Transverse colon (tissue), 4 donors: ENCODE data around the gene C2orf92. TPM values are rescaled to one million over a fixed set of nuclear protein-coding genes. Genes with fewer than 3 reads are reported as not detected.

Source experiments
- DNase-seq: peaks from one replicate; pipeline ENCODE4 v3.0.0-alpha.2; 2019
- H3K27ac ChIP-seq, 4 donors: fragments of 200-600 bp; sonication (generic); 2 replicates each; pipeline ENCODE4 v1.5.1; 2016 to 2018; ENCODE audit warnings: inconsistent platforms in 4 of 4
- H3K27me3 ChIP-seq: fragments of 200-600 bp; sonication (generic); 2 replicates; pipeline ENCODE4 v1.5.1; 2017; ENCODE audit warnings: inconsistent platforms
- H3K36me3 ChIP-seq, 4 donors: fragments of 200-600 bp; sonication (generic); 2 replicates each; pipeline ENCODE4 v1.5.1; 2017 to 2019; ENCODE audit warnings: inconsistent platforms in 4 of 4
- H3K4me1 ChIP-seq, 4 donors: fragments of 200-600 bp; sonication (generic); 2 replicates each; pipeline ENCODE4 v1.5.1; 2017 to 2020; ENCODE audit warnings: inconsistent platforms in 4 of 4
- H3K4me3 ChIP-seq, 4 donors: fragments of 200-600 bp; sonication (generic); 1 replicate in 1 of 4; 2 replicates in 3 of 4; pipeline versions ENCODE4 v1.5.1 to v1.6.1; 2017 to 2019; ENCODE audit warnings: inconsistent platforms in 4 of 4
- H3K9me3 ChIP-seq, 2 donors: fragments of 200-600 bp; sonication (generic); 2 replicates each; pipeline ENCODE4 v1.5.1; 2017 to 2019; ENCODE audit warnings: inconsistent platforms in 2 of 2
- EP300 ChIP-seq: sonication (generic); formaldehyde crosslinking; IDR thresholded peaks from one replicate; pipeline ENCODE4 v1.6.1; 2017; ENCODE audit warnings: antibody characterized with exemption, low read depth
- POLR2A ChIP-seq: fragments of 450-650 bp; IDR thresholded peaks from one replicate; pipeline ENCODE4 v1.6.1; 2016; ENCODE audit warnings: antibody characterized with exemption, mild to moderate bottlenecking, moderate library complexity
- POLR2AphosphoS5 ChIP-seq, 3 donors: sonication (generic); formaldehyde crosslinking; IDR thresholded peaks; one replicate each; pipeline ENCODE4 v1.6.1; 2016; ENCODE audit warnings: antibody characterized with exemption in 3 of 3
- WGBS, 2 donors: methylation state at CpG; one replicate each; pipeline ENCODE4 v1.1.5; 2018; ENCODE audit warnings: low coverage in 1 of 2; 5-methylcytosine and 5-hydroxymethylcytosine counted together
- in situ Hi-C, 4 donors: fragments of 200-750 bp; cut with MboI; loops; one replicate each; pipeline versions ENCODE4 v1.15.0 to v1.15.1; 2017; ENCODE audit warnings: low sequenced_read_pairs in 3 of 4, low pct_ligation_motif_present in 1 of 4, low pct_unique_long_range_greater_than_20kb in 1 of 4
- intact Hi-C: fragments of 100-400 bp; cut with DNase I; formaldehyde crosslinking; loops from one replicate; pipeline ENCODE4 v1.15.1; 2023; ENCODE audit warnings: low total_unique reads
- total RNA-seq, 4 donors: library from RNA; depleted of rRNA; stranded (reverse); fragments of >200 nt; gene quantifications; one replicate each; pipeline ENCODE4 v1.1.0, GENCODE V29; 2016
- TF ChIP-seq, protein P1 (sequence below), 5 experiments: fragments of 200-600 bp in 3 of 5; fragments of 450-650 bp in 2 of 5; sonication (generic) in 3 of 5; IDR thresholded peaks; 1 replicate in 2 of 5; 2 replicates in 3 of 5; pipeline ENCODE4 v1.5.1; 2016 to 2017; ENCODE audit warnings: antibody characterized with exemption in 5 of 5, inconsistent platforms in 3 of 5, mild to moderate bottlenecking in 2 of 5, moderate library complexity in 1 of 5

The C2orf92 gene
- total RNA-seq, 4 donors from 2014 or later: 13.8 to 27.3 (median 17.9) TPM

DNA sequence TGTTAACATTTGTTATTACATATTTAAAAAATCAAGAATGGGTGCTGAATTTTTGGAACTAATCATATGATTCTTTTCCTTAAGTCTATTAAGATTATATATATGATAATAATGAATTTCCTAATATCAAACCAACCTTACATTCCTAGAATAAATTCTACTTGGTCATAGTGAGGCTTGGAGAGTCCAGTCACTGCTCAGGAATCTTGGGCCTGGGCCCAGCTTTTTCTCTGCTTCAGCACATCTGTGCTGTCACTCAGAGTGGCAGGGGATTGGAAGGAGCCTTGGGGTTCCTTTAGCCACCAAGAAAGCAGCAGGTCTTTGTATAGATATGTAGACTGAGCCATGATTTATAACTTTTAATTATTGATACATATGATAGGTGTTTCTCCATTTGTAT lies 24.0 kb downstream of the C2orf92 start:
- Histone ChIP-seq H3K27ac (no peak overlapping the region), H3K27me3 (no peaks in the 10 kb centered on the region), H3K4me1 (peaks cover 0 to 5% (median 0%) of the 10 kb centered on the region in 4 donors), H3K36me3 (no peaks in the 10 kb centered on the region), H3K4me3 (no peak overlapping the region), H3K9me3 (no peaks in the 10 kb centered on the region)
- intact Hi-C loops: no loop called here
- DNase-seq: no peak
- in situ Hi-C loops: loop anchor here in 2 of 4 donors (10.0 kb wide), 1 partner anchor 99 kb away; no protein-coding TSS in a partner anchor
- TF ChIP-seq EP300 (no peak), POLR2AphosphoS5 (IDR thresholded peaks at IDR 0.05) (no peak), POLR2A (no peak)
- TF ChIP-seq, protein P1, sequence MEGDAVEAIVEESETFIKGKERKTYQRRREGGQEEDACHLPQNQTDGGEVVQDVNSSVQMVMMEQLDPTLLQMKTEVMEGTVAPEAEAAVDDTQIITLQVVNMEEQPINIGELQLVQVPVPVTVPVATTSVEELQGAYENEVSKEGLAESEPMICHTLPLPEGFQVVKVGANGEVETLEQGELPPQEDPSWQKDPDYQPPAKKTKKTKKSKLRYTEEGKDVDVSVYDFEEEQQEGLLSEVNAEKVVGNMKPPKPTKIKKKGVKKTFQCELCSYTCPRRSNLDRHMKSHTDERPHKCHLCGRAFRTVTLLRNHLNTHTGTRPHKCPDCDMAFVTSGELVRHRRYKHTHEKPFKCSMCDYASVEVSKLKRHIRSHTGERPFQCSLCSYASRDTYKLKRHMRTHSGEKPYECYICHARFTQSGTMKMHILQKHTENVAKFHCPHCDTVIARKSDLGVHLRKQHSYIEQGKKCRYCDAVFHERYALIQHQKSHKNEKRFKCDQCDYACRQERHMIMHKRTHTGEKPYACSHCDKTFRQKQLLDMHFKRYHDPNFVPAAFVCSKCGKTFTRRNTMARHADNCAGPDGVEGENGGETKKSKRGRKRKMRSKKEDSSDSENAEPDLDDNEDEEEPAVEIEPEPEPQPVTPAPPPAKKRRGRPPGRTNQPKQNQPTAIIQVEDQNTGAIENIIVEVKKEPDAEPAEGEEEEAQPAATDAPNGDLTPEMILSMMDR (IDR thresholded peaks at IDR 0.05): no peak

GRCh38 chr2:97695744-97696143 lies 26.2 kb downstream of the C2orf92 start:
- intact Hi-C loops: no loop called here
- H3K27ac ChIP-seq: no peak overlapping the region
- H3K36me3 ChIP-seq: no peaks in the 10 kb centered on the region
- H3K27me3 ChIP-seq: no peaks in the 10 kb centered on the region
- H3K4me1 ChIP-seq: peaks cover 0 to 5% (median 0%) of the 10 kb centered on the region in 4 donors
- TF ChIP-seq EP300 (no peak), POLR2AphosphoS5 (IDR thresholded peaks at IDR 0.05) (no peak), POLR2A (no peak)
- TF ChIP-seq, protein P1 (IDR thresholded peaks at IDR 0.05): no peak
- H3K9me3 ChIP-seq: no peaks in the 10 kb centered on the region
- in situ Hi-C loops: loop anchor here in 2 of 4 donors (10.0 kb wide), 1 partner anchor 101 kb away; no protein-coding TSS in a partner anchor
- WGBS, 2 donors: 91% methylated on average over 4 to 5 of the region's 5 CpGs
- DNase-seq: no peak
- no peak overlapping the region for H3K4me3 ChIP-seq

GRCh38 chr2:97697252-97698235 lies 28.0 kb downstream of the C2orf92 start:
- Histone ChIP-seq H3K4me3 (no peak overlapping the region), H3K27me3 (no peaks in the 10 kb centered on the region), H3K36me3 (no peaks in the 10 kb centered on the region), H3K9me3 (no peaks in the 10 kb centered on the region), H3K27ac (no peak overlapping the region), H3K4me1 (peaks cover 0 to 5% (median 0%) of the 10 kb centered on the region in 4 donors)
- DNase-seq: peak; percentile 92
- WGBS, 2 donors: 22 to 26% methylated on average over 12 to 14 of the region's 14 CpGs
- in situ Hi-C loops: loop anchor here in 2 of 4 donors (10.0 kb wide), 1 partner anchor 103 kb away; no protein-coding TSS in a partner anchor
- intact Hi-C loops: loop anchor here (2.0 kb wide), 1 partner anchor 107 kb away; no protein-coding TSS in a partner anchor
- TF ChIP-seq, protein P1 (IDR thresholded peaks at IDR 0.05): peak; percentile 94 to 99 (median 97)
- TF ChIP-seq EP300: no peak
- no peak for TF ChIP-seq POLR2AphosphoS5 (IDR thresholded peaks at IDR 0.05)

DNA sequence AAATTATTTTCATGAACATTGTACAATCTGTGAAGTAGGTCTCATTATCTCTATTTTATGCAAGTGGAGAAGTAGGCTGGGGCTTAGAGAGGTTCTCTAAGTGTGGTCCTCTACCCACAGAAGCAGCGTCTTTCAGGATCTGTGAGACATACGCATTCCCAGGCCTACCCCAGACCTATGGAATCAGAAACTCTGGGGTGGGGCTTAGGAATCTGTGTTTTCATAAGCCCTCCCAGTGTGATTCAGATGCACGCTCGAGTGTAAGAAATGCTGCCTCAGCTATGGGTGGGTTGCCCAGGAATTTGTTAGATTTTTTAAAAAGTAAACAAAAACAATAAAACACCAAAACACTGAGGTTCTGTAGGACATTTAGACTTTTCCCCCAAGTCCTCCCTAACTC lies 29.0 kb downstream of the C2orf92 start:
- 92 to 100% methylated on average over 2 to 4 of the region's 4 CpGs for WGBS, 2 donors
- in situ Hi-C loops (loop anchor here in 2 of 4 donors (10.0 kb wide), 1 partner anchor 104 kb away; no protein-coding TSS in a partner anchor), intact Hi-C loops (loop anchor here (2.0 kb wide), 1 partner anchor 108 kb away; no protein-coding TSS in a partner anchor)
- no peak for DNase-seq
- Histone ChIP-seq H3K27me3 (no peaks in the 10 kb centered on the region), H3K27ac (no peak overlapping the region), H3K9me3 (no peaks in the 10 kb centered on the region), H3K4me3 (no peak overlapping the region), H3K36me3 (no peaks in the 10 kb centered on the region), H3K4me1 (peaks cover 0 to 5% (median 0%) of the 10 kb centered on the region in 4 donors)
- no peak for TF ChIP-seq POLR2A
- no peak for TF ChIP-seq POLR2AphosphoS5 (IDR thresholded peaks at IDR 0.05)
- TF ChIP-seq, protein P1 (IDR thresholded peaks at IDR 0.05): no peak
- TF ChIP-seq EP300: no peak
